ENCODE measurements around the gene MIF4GD.

DNA sequence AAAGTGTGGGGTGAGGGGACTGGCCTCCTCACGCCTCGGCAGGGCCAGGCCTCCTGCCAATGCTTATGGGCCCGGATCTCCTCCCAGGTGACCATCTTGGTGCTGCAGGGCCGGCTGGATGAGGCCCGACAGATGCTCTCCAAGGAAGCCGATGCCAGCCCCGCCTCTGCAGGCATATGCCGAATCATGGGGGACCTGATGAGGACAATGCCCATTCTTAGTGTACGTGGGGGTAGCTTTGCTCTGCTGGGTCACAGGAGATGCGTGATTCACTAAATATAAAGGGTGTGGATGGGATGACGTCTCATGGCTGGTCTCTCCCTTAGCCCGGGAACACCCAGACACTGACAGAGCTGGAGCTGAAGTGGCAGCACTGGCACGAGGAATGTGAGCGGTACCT, 46.0 kb downstream of the MIF4GD start:
- TF ChIP-seq POLR2AphosphoS5 (IDR thresholded peaks at IDR 0.05; ENCODE audit: low read depth, low read length), result no peak
- TF ChIP-seq SIN3A (IDR thresholded peaks at IDR 0.05; ENCODE audit: borderline replicate concordance, insufficient read depth, low read length), result no peak
- no peak for TF ChIP-seq REST (IDR thresholded peaks at IDR 0.05; ENCODE audit: insufficient read depth in 1 of 2, low read depth in 2 of 2, low read length in 2 of 2)
- no peak for TF ChIP-seq TAF1 (IDR thresholded peaks at IDR 0.05; ENCODE audit: borderline replicate concordance, insufficient read depth, low read length)
- no peak for TF ChIP-seq FOXP2 (optimal IDR thresholded peaks at IDR 0.05; ENCODE audit: borderline replicate concordance, extremely low read depth, extremely low read length, insufficient read depth)

Measured in PFSK-1 (cell line).